HCT116 (cell line): ENCODE measurements around the gene CEP55. TPM values are rescaled to one million over a fixed set of nuclear protein-coding genes. Genes with fewer than 3 reads are reported as not detected.

Experiments
- ATAC-seq: fragments of 200-7000 bp; cut with Tn5 transposase; 2 replicates; pipeline ENCODE4 v1.9.1; 2020; ENCODE audit warnings: mild to moderate bottlenecking, moderate library complexity
- BruUV-seq: library from RNA; stranded (reverse); fragments of 400-500 nt; replicated peaks from 2 replicates; lab custom pipeline; 2021; lab: Mats Ljungman, UMichigan
- CTCF ChIA-PET: fragments of 300-600 bp; sonication (Branson Sonifier 250); formaldehyde crosslinking; loops from one replicate; lab custom pipeline; 2021; ENCODE audit warnings: antibody characterized with exemption; lab: Charles Lee
- POLR2A ChIA-PET: fragments of 300-600, 350-600 bp; sonication (Branson Sonifier 250); formaldehyde crosslinking; loops from one replicate; lab custom pipeline; 2021; ENCODE audit warnings: antibody characterized with exemption; lab: Charles Lee
- RAD21 ChIA-PET, 2 experiments: fragments of 300-600 bp; sonication (Branson Sonifier 250); formaldehyde crosslinking; loops; one replicate each; lab custom pipeline; 2023; ENCODE audit warnings: low total read pairs in 2 of 2; ENCODE audit not compliant: uncharacterized antibody in 2 of 2, unreplicated experiment in 2 of 2, low non-redundant PET in 1 of 2; lab: Charles Lee
- DNase-seq: peaks from one replicate; pipeline ENCODE4 v3.0.0-alpha.2; 2010; ENCODE audit warnings: low read depth, low spot score
- H2AFZ ChIP-seq: fragments of 200-600 bp; shearing (Covaris generic), sonication (generic); 2 replicates; pipeline ENCODE4 v1.6.1; 2017; ENCODE audit warnings: low read depth, mixed run types, mixed read lengths, antibody characterized with exemption, low read length; ENCODE audit not compliant: poor library complexity, severe bottlenecking
- H3K27ac ChIP-seq: 2 replicates; pipeline ENCODE4 v1.5.1; 2012; ENCODE audit warnings: low read depth, low read length
- H3K27me3 ChIP-seq: fragments of 200-600 bp; sonication (generic); 2 replicates; pipeline ENCODE4 v1.6.1; 2016; ENCODE audit warnings: mixed run types, low read length, mixed read lengths; ENCODE audit not compliant: insufficient read depth
- H3K36me3 ChIP-seq, 2 experiments: fragments of 200-500 bp in 1 of 2; fragments of 200-600 bp in 1 of 2; sonication (Bioruptor generic) in 1 of 2; sonication (generic) in 1 of 2; 2 replicates each; pipeline versions ENCODE4 v1.5.1 to v1.6.1; 2014 to 2016; ENCODE audit warnings: low read length in 2 of 2, inconsistent platforms in 1 of 2, mixed read lengths in 1 of 2, mixed run types in 1 of 2; ENCODE audit not compliant: insufficient read depth in 2 of 2, control insufficient read depth in 1 of 2
- H3K4me1 ChIP-seq, 2 experiments: fragments of 200-600 bp in 1 of 2; sonication (generic) in 1 of 2; 2 replicates each; pipeline versions ENCODE4 v1.5.1 to v1.6.1; 2012 to 2017; ENCODE audit warnings: low read length in 2 of 2, inconsistent platforms in 1 of 2, mild to moderate bottlenecking in 1 of 2, mixed read lengths in 1 of 2, mixed run types in 1 of 2, moderate library complexity in 1 of 2; ENCODE audit not compliant: insufficient read depth in 2 of 2, control insufficient read depth in 1 of 2
- H3K4me2 ChIP-seq: fragments of 200-600 bp; sonication (generic); 2 replicates; pipeline ENCODE4 v1.6.1; 2017; ENCODE audit warnings: mixed run types, low read length, mixed read lengths
- H3K4me3 ChIP-seq, 2 experiments: fragments of 200-600 bp in 1 of 2; sonication (generic) in 1 of 2; replicated peaks in 1 of 2; 2 replicates each; pipeline ENCODE4 v1.5.1; 2011 to 2016; ENCODE audit warnings: low read length in 2 of 2, control low read depth in 1 of 2, low read depth in 1 of 2, mild to moderate bottlenecking in 1 of 2, mixed read lengths in 1 of 2, mixed run types in 1 of 2
- H3K79me2 ChIP-seq: fragments of 200-600 bp; sonication (generic); 2 replicates; pipeline ENCODE4 v1.6.1; 2017; ENCODE audit warnings: mild to moderate bottlenecking, mixed run types, low read length, moderate library complexity, mixed read lengths; ENCODE audit not compliant: insufficient read depth
- H3K9ac ChIP-seq: fragments of 200-600 bp; sonication (generic); 2 replicates; pipeline ENCODE4 v1.6.1; 2016; ENCODE audit warnings: low read length, mixed read lengths
- H3K9me2 ChIP-seq: fragments of 200-600 bp; sonication (generic), shearing (Covaris generic); 2 replicates; pipeline ENCODE4 v1.6.1; 2017; ENCODE audit warnings: mixed run types, mild to moderate bottlenecking, moderate library complexity; ENCODE audit not compliant: insufficient read depth
- H3K9me3 ChIP-seq, 2 experiments: fragments of 200-500 bp in 1 of 2; fragments of 200-600 bp in 1 of 2; sonication (Bioruptor generic) in 1 of 2; sonication (generic) in 1 of 2; 2 replicates each; pipeline ENCODE4 v1.6.1; 2014 to 2017; ENCODE audit warnings: low read length in 2 of 2, mixed read lengths in 2 of 2, inconsistent platforms in 1 of 2, low read depth in 1 of 2, mild to moderate bottlenecking in 1 of 2, mixed run types in 1 of 2, moderate library complexity in 1 of 2; ENCODE audit not compliant: control insufficient read depth in 1 of 2, insufficient read depth in 1 of 2
- H4K20me1 ChIP-seq: fragments of 200-600 bp; sonication (generic), shearing (Covaris generic); 2 replicates; pipeline ENCODE4 v1.6.1; 2017; ENCODE audit warnings: mixed run types, mild to moderate bottlenecking, moderate library complexity; ENCODE audit not compliant: insufficient read depth
- CBX3 ChIP-seq: IDR thresholded peaks from 2 replicates; pipeline ENCODE4 v1.6.1; 2012; ENCODE audit warnings: low read depth
- CEBPB ChIP-seq: IDR thresholded peaks from 2 replicates; pipeline ENCODE4 v1.6.1; 2012; ENCODE audit warnings: low read depth
- EGR1 ChIP-seq: IDR thresholded peaks from 2 replicates; pipeline ENCODE4 v1.6.1; 2012; ENCODE audit warnings: low read depth
- ELF1 ChIP-seq: IDR thresholded peaks from 2 replicates; pipeline ENCODE4 v1.6.1; 2012; ENCODE audit warnings: low read depth, borderline replicate concordance
- EZH2 ChIP-seq: fragments of 200-600 bp; sonication (generic); IDR thresholded peaks from 2 replicates; pipeline ENCODE4 v1.6.1; 2017; ENCODE audit warnings: antibody characterized with exemption, mixed run types
- EZH2phosphoT487 ChIP-seq: fragments of 200-600 bp; IDR thresholded peaks from 2 replicates; pipeline ENCODE4 v1.6.1; 2018; ENCODE audit warnings: antibody characterized with exemption, borderline replicate concordance
- FOSL1 ChIP-seq: IDR thresholded peaks from 2 replicates; pipeline ENCODE4 v1.6.1; 2012; ENCODE audit warnings: low read depth
- JUND ChIP-seq: IDR thresholded peaks from 2 replicates; pipeline ENCODE4 v1.6.1; 2012
- POLR2A ChIP-seq: IDR thresholded peaks from 2 replicates; pipeline ENCODE4 v1.7.0; 2011; ENCODE audit warnings: borderline replicate concordance; ENCODE audit not compliant: insufficient read depth, insufficient read length; ENCODE audit errors: extremely low read depth
- POLR2AphosphoS5 ChIP-seq: IDR thresholded peaks from 2 replicates; pipeline ENCODE4 v1.6.1; 2011; ENCODE audit warnings: mild to moderate bottlenecking, low read depth, low read length, moderate library complexity
- RAD21 ChIP-seq: IDR thresholded peaks from 2 replicates; pipeline ENCODE4 v1.6.1; 2012; ENCODE audit warnings: low read depth, mild to moderate bottlenecking
- SP1 ChIP-seq: IDR thresholded peaks from 2 replicates; pipeline ENCODE4 v1.6.1; 2012; ENCODE audit warnings: low read depth
- SRF ChIP-seq: IDR thresholded peaks from 2 replicates; pipeline ENCODE4 v1.6.1; 2012; ENCODE audit warnings: low read depth
- TCF7L2 ChIP-seq: IDR thresholded peaks from 2 replicates; pipeline ENCODE4 v1.7.0; 2011; ENCODE audit warnings: borderline replicate concordance, inconsistent platforms; ENCODE audit not compliant: insufficient read depth, insufficient read length; ENCODE audit errors: extremely low read depth
- YY1 ChIP-seq: IDR thresholded peaks from 2 replicates; pipeline ENCODE4 v1.6.1; 2011; ENCODE audit warnings: low read length, low read depth, moderate library complexity, mild to moderate bottlenecking; ENCODE audit not compliant: insufficient replicate concordance; ENCODE audit errors: extremely low read depth
- ZFX ChIP-seq: fragments of 450-650 bp; IDR thresholded peaks from 2 replicates; pipeline ENCODE4 v1.6.1; 2017
- ZNF274 ChIP-seq: fragments of 200-500 bp; sonication (Bioruptor generic); IDR thresholded peaks from 2 replicates; pipeline ENCODE4 v1.6.1; 2014; ENCODE audit warnings: mild to moderate bottlenecking, low read depth, low read length, inconsistent platforms
- intact Hi-C: fragments of 100-400 bp; cut with micrococcal nuclease; formaldehyde crosslinking; loops from 2 replicates; pipeline ENCODE4 v1.10.0; 2022
- total RNA-seq: library from RNA; stranded (reverse); gene quantifications from one replicate; pipeline ENCODE4 v1.2.1, GENCODE V29; 2021; ENCODE audit not compliant: unreplicated experiment
- TF ChIP-seq, protein P1 (sequence below): IDR thresholded peaks from 2 replicates; pipeline ENCODE4 v1.6.1; 2012
- TF ChIP-seq, protein P2 (sequence below): IDR thresholded peaks from 2 replicates; pipeline ENCODE4 v1.6.1; 2011; ENCODE audit warnings: mild to moderate bottlenecking, low read length, moderate library complexity; ENCODE audit not compliant: insufficient replicate concordance; ENCODE audit errors: extremely low read depth
- TF ChIP-seq, protein P3 (sequence below): IDR thresholded peaks from 2 replicates; pipeline ENCODE4 v1.6.1; 2012; ENCODE audit warnings: low read depth

The CEP55 gene
- total RNA-seq, 1 experiment from 2014 or later, result 63.7 TPM

DNA sequence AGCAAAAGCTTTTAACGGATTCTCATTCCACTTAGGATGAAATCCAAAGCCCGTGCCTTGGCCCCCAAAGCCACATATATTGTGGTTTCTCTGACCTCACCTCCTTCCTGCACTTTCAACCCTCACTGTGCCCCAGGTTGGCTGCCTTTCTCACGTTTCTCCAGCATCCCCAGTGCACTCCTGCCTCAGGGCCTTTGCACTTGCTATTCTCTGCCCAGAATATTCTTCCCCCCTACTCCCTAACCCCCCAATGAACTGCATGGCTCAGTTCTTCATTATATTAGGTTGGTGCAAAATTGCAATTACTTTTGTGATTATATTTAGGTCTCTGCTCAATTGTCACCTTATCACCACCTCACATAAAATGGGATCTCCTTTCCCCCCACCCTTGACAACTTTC is 48.4 kb upstream of the CEP55 start:
- Histone ChIP-seq H2AFZ (no peak overlapping the region), H3K4me3 (no peak overlapping the region), H3K9me3 (no peaks in the 10 kb centered on the region), H3K4me1 (peaks cover 62 to 88% of the 10 kb centered on the region in 2 experiments), H3K36me3 (peaks cover 3 to 56% of the 10 kb centered on the region in 2 experiments; a peak in 3 of 4 replicates), H3K79me2 (peaks cover 93% of the 10 kb centered on the region), H3K9ac (peak overlapping the region; percentile 19; the same call in 1 of the 2 replicates), H3K9me2 (no peaks in the 10 kb centered on the region), H3K27ac (peak overlapping the region; percentile 100), H3K27me3 (no peaks in the 10 kb centered on the region), H3K4me2 (0 out of 2 replicates have a peak overlapping the region, but pooled peaks have one; percentile 9), H4K20me1 (no peaks in the 10 kb centered on the region; the same call in 1 of the 2 replicates)
- POLR2A ChIA-PET, result no interaction called here
- TF ChIP-seq ELF1, result no peak
- TF ChIP-seq POLR2AphosphoS5, result no peak
- no peak for TF ChIP-seq CEBPB
- TF ChIP-seq SRF, result no peak
- no peak for TF ChIP-seq ZNF274
- TF ChIP-seq SP1, result no peak
- TF ChIP-seq YY1, result no peak
- TF ChIP-seq EZH2phosphoT487, result no peak
- TF ChIP-seq FOSL1, result no peak
- TF ChIP-seq, protein P1, sequence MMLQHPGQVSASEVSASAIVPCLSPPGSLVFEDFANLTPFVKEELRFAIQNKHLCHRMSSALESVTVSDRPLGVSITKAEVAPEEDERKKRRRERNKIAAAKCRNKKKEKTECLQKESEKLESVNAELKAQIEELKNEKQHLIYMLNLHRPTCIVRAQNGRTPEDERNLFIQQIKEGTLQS, result no peak
- TF ChIP-seq TCF7L2, result no peak
- no peak for TF ChIP-seq JUND
- no peak for TF ChIP-seq CBX3
- no peak for TF ChIP-seq RAD21
- TF ChIP-seq, protein P2, sequence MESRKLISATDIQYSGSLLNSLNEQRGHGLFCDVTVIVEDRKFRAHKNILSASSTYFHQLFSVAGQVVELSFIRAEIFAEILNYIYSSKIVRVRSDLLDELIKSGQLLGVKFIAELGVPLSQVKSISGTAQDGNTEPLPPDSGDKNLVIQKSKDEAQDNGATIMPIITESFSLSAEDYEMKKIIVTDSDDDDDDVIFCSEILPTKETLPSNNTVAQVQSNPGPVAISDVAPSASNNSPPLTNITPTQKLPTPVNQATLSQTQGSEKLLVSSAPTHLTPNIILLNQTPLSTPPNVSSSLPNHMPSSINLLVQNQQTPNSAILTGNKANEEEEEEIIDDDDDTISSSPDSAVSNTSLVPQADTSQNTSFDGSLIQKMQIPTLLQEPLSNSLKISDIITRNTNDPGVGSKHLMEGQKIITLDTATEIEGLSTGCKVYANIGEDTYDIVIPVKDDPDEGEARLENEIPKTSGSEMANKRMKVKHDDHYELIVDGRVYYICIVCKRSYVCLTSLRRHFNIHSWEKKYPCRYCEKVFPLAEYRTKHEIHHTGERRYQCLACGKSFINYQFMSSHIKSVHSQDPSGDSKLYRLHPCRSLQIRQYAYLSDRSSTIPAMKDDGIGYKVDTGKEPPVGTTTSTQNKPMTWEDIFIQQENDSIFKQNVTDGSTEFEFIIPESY, result no peak
- no peak for TF ChIP-seq ZFX
- no peak for TF ChIP-seq EGR1
- no peak for TF ChIP-seq POLR2A
- TF ChIP-seq EZH2, result no peak
- TF ChIP-seq, protein P3, sequence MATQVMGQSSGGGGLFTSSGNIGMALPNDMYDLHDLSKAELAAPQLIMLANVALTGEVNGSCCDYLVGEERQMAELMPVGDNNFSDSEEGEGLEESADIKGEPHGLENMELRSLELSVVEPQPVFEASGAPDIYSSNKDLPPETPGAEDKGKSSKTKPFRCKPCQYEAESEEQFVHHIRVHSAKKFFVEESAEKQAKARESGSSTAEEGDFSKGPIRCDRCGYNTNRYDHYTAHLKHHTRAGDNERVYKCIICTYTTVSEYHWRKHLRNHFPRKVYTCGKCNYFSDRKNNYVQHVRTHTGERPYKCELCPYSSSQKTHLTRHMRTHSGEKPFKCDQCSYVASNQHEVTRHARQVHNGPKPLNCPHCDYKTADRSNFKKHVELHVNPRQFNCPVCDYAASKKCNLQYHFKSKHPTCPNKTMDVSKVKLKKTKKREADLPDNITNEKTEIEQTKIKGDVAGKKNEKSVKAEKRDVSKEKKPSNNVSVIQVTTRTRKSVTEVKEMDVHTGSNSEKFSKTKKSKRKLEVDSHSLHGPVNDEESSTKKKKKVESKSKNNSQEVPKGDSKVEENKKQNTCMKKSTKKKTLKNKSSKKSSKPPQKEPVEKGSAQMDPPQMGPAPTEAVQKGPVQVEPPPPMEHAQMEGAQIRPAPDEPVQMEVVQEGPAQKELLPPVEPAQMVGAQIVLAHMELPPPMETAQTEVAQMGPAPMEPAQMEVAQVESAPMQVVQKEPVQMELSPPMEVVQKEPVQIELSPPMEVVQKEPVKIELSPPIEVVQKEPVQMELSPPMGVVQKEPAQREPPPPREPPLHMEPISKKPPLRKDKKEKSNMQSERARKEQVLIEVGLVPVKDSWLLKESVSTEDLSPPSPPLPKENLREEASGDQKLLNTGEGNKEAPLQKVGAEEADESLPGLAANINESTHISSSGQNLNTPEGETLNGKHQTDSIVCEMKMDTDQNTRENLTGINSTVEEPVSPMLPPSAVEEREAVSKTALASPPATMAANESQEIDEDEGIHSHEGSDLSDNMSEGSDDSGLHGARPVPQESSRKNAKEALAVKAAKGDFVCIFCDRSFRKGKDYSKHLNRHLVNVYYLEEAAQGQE, result no peak
- intact Hi-C loops, result no loop called here
- DNase-seq, result no peak
- TSS peak; percentile 4 for BruUV-seq
- CTCF ChIA-PET, result no interaction called here
- ATAC-seq, result no peak
- RAD21 ChIA-PET, result no interaction called here
